Left renal cortex interstitium (tissue), 4 donors: ENCODE results near the gene IGFBP4. TPM values are rescaled to one million over a fixed set of nuclear protein-coding genes. Genes with fewer than 3 reads are reported as not detected.

ENCODE experiments used
- DNase-seq, 4 donors: peaks; one replicate each; pipeline ENCODE4 v3.0.0-alpha.2; 2013; ENCODE audit warnings: low read depth in 4 of 4, low spot score in 2 of 4, missing footprints in 1 of 4
- polyA plus RNA-seq, 4 donors: library from polyadenylated mRNA; unstranded; fragments of 120-200 nt; gene quantifications; one replicate each; pipeline ENCODE4 v1.2.1, GENCODE V29; 2013; ENCODE audit not compliant: insufficient read length in 4 of 4

Gene IGFBP4
- polyA plus RNA-seq, 4 donors = 326 to 393 (median 358) TPM

GRCh38 chr17:40485851-40486521, 42.7 kb downstream of the IGFBP4 start:
- DNase-seq = no peak

GRCh38 chr17:40486522-40487370, 43.5 kb downstream of the IGFBP4 start:
- no peak for DNase-seq

DNA sequence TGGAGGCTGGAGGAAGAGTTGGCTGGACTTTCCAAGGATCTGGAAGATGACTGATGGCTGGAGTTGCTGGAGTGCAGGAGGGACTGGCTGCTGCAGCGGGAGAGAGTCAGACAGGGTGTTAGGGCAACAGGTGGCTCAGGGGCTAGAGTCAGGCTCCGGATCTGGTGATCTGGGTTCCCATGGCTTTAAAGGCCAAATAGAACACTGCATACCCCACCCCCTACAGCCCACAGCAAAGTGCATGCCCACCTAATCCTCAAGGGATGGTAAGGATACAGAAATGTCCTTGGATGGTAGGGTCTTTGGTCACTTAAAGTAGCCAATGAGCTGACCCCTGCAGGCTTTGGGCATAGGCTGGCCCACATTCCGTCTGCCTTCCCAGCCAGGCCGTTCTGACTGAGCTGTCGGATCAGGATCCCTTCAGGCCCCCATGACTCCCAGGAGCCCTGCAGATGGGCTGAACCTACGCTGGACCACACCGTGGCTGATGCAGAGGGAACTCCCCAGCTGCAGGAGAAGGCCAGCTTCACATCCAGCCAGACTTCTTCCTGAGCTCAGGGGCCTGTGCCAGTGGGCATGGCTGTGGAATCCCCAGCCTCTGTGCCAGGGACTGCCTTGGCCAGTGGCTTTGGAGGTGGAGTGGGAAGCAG, 44.2 kb downstream of the IGFBP4 start:
- DNase-seq = no peak

- no peak for DNase-seq
These were observed 47.1 kb downstream of the IGFBP4 start for GRCh38 chr17:40490289-40490853.

GRCh38 chr17:40490982-40491381, 47.7 kb downstream of the IGFBP4 start:
- DNase-seq = no peak

DNA sequence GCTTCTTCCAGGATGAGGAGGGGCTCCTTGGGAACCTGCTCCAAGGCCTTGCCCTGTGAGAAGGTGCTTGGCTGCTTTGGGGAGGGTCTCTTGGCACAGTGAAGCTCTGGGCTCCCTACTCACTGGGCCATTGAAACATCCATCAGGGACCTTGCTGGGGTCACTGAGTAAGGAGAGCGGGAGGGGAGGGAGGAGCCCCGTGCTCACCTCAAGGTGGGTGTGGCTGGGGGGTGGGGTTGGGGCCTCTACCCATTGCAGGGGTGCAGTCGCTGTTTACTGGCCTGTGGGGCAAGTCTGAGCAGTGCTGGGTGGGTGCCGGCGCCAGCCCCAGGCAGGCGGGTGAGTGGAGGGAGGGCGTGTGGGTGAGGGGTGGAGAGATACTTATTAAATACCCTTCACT, 48.2 kb downstream of the IGFBP4 start:
- no peak for DNase-seq

DNA sequence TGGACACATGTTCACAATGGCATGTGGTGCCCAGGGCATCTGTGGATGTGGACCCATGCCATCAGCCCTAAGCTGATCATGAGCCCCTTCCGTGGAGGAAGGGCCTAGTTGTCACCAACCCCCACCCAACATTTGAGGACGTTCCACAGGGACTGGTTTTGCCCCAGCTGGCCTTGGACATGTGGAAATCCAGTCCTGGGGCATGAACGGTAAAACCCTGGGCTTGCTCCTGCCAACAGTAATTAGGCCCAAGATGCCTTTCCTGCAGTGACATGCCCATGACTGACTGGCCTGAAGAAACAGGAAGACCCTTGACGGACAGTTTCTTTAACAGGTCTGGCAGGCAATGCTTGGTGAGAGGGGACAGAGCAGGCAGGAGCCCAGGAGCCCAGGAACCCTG, 50.4 kb downstream of the IGFBP4 start:
- DNase-seq = no peak

DNA sequence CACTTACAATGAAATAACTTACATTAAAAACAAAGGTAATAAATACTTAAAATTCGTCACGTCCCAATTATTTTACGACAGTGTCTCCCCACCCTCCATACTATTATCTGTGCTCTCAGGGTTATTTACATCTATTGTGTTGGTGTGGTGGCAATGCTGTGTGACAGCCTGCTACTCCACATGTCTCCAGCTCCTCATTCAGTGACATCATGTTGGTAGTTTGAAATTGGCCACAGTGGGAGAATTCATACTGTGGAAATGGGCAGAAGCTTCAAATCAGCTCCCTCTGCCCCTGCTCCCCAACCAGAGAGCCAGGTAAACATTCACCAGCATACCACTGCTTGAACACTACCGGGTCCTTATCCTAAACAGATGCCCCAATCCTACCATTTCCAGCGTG, 51.9 kb downstream of the IGFBP4 start:
- DNase-seq = no peak

- DNase-seq = no peak
These were observed 52.9 kb downstream of the IGFBP4 start for GRCh38 chr17:40496170-40496569.

DNA sequence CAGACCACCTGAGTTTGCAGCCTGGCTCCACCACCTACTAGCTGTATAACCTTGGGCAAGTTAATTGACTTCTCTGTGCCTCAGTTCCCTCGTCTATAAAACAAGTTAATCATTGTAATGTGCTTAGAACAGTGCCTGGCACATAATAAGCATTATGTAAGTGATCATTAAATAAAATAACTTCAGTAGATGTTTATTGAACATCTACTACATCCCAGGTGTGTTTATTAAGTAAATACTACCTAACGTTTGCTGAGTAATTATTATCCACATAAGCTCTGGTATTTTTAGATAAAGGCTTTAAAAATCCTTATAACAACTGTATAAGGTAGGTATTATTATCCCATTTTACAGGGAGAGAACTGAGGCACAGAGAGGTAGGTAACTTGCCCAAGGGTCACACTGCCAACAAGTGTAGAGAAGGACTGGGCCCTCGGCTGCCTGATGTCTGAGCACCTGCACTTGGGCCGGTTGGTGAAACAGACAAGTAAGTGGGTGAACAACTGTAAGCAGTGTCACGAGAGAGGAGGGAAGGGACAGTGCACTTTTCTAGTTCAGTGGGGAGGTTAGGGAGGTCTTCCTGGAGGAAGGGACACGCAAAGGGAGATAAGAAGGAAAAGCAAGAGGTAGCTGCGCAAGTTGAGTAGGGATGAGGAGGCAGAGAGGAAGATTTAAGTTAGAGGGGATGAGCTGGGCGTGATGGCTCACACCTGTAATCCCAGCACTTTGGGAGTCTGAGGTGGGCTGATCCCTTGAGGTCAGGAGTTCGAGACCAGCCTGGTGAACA, 53.6 kb downstream of the IGFBP4 start:
- no peak for DNase-seq

DNA sequence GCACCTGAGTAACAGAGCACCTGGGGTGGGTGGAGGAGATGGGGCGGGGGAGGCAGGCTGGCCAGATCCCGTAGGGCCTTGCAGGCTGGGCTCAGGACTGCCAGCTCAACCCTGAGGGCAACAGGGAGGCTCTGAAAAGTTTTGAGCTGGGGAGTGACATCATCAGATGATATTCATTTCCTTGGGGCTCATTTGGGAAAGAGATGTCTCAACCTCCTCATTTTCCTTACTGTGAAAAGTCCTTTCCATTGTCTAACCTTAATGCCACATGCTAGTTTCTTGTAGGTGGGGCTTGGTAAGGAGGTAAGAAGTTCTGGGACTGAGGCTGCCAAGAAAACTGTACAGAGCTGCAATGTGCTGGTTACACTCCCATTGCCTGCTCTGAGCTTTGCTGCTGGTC, 54.4 kb downstream of the IGFBP4 start:
- DNase-seq = no peak

DNA sequence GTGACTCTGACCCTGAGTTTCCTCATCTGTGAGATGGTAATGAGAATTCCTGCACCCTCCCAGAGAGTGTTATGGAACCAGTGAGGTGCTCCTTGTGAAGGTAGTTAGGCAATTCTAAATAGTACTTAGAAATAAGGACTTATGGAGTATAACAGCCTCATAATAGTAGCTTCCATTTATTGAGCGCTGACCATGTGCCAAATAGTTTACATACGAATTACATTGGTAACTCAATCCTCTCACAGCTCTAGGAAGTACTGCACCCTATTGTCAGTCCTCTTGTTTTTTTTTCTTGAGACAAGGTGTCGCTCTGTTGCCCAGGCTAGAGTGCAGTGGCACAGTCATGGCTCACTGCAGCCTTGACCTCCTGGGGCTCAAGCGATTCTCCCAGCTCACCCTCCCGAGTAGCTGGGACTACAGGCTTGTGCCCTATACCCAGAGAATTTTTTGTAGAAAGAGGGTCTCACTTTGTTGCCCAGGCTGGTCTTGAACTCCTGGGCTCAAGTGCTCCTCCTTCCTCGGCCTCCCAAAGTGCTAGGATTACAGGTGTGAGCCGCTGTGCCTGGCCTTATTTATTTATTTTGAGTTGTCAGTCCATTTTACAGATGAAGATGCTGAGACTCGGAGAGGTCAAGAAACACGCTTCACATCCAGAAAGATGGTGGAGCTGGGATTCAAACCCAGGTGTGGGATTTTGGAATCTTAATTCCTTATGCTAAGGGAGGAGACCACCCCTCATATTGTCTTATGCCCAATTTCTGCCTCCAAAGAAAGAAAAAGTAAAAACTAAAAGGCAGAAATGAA, 55.2 kb downstream of the IGFBP4 start:
- DNase-seq = no peak

- peak in 1 of 4 donors; percentile 36 for DNase-seq
These were observed 56.4 kb downstream of the IGFBP4 start for GRCh38 chr17:40499551-40500189.

- DNase-seq = no peak
These were observed 56.9 kb downstream of the IGFBP4 start for GRCh38 chr17:40500190-40500589.

- DNase-seq = no peak
These were observed 57.5 kb downstream of the IGFBP4 start for GRCh38 chr17:40500709-40501108.

DNA sequence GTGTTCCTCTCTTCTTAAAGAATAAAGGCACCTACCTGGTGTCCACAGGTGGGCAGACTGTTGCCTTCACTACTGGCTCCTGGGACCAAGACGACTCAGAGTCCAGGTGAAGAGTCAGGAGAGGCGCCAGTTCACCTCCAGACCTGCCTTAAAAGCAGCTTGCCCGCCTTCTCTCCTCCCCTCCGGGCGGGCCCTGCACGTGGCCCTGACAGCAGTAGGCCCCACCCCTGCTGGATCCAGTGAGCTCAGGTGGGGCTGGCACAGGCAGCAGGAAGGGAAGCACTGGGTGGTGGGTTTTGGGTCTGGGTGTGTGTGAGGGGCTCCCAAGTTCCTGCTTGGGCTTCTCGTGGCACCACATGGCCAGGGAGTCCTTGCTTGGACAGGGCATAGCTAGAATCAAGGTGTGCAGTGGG, 58.3 kb downstream of the IGFBP4 start, which contains the start of gene TNS4:
TNS4 (minus strand) TSS at position 125 of the 413 bp plus-strand sequence. CDS start 5,198 bp downstream, outside the sequence.
- DNase-seq = no peak

- DNase-seq = no peak
These were observed 59.5 kb downstream of the IGFBP4 start for GRCh38 chr17:40502716-40503115.

- no peak for DNase-seq
These were observed 59.9 kb downstream of the IGFBP4 start for GRCh38 chr17:40503154-40503553.

DNA sequence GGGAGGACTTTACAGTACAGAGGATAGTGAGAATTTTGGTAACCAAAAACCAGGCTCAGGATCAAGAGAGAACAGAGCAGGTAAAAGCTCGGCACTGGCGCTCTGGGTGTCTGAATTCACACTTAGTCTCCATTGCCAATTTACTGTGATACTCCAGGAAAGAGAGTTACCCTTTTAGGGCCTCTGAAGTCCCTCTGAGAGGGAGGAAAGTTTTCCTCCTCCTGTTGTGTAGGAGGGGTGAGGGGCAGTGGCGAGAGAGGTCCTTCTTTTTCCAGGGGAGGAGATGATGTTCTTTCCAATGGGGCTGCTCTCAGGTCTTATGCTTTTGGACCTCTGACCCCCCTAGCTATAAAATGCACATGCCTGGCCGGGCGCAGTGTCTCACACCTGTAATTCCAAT, 63.5 kb downstream of the IGFBP4 start:
- DNase-seq = no peak
